ENCODE results near the gene GAB3. TPM values are rescaled to one million over a fixed set of nuclear protein-coding genes. Genes with fewer than 3 reads are reported as not detected.

The GAB3 gene
- total RNA-seq, result 5.1 TPM in 2 replicates

DNA sequence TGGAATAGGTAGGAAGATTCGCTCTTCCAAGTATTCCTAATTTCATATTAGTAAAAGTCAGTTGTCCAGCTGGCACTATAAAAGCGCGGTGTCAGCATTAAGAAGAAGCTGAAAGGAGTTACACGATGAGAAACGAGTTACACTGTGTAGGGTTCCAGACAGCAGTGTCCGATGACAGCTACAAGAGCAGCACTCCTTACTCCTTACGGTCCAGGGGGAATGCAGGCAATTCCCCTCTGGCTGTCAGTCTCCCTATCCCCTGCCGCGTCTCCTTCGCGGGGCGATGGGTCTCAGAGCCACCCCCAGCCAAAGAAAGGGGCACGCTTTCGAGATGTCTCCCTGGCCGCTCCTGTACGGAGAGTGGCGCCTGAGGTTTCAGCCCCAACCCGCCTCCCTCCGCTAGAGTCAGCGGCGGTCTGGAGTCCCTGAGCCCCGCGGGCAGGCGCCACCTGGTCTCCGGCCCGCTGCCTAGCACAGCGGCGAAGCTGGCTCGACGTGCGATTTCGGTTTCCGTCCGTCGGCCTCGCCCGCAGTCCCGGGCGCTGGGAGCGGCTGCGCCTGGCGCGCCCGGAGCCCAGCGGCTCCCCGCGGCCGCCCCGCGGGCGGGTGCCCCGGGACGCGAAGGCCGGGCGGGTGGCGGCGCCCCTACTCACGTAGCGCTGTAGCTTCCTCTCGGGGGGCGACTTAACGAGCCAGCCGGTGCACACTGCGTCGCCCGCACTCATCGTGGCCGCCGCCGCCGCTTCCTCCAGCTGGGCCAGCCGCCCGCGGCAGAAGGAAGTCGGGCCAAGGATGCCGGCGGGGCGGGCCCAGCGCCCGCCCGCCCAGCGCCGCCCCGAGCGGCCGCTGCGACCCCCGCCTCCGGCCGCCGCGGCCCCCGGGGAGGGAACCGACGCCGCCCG is at the start of gene GAB3:
TSS of gene GAB3 (minus strand) at position 777 of the 902 bp plus-strand sequence. CDS start at position 725, 52 bp downstream.
- H3K36me3 Mint-ChIP-seq (ENCODE audit: low read depth), result peaks cover 3% of the 10 kb centered on the region
- H3K4me3 Mint-ChIP-seq, result peak within 1 kb of the TSS; percentile 84
- H3K27ac Mint-ChIP-seq, result peak within 1 kb of the TSS; percentile 40
- H3K27me3 Mint-ChIP-seq (ENCODE audit: insufficient read depth), result peaks cover 3% of the 10 kb centered on the region
- intact Hi-C loops (cut with micrococcal nuclease), result loop anchor here (1.0 kb wide), 1 partner anchor 12 kb away; the partner anchor contains the start of gene DKC1
- no peaks in the 10 kb centered on the region for H3K9me3 Mint-ChIP-seq
- peak; percentile 29 for DNase-seq (ENCODE audit: low spot score)
- H3K4me1 Mint-ChIP-seq (ENCODE audit: low read depth), result peaks cover 30% of the 10 kb centered on the region

DNA sequence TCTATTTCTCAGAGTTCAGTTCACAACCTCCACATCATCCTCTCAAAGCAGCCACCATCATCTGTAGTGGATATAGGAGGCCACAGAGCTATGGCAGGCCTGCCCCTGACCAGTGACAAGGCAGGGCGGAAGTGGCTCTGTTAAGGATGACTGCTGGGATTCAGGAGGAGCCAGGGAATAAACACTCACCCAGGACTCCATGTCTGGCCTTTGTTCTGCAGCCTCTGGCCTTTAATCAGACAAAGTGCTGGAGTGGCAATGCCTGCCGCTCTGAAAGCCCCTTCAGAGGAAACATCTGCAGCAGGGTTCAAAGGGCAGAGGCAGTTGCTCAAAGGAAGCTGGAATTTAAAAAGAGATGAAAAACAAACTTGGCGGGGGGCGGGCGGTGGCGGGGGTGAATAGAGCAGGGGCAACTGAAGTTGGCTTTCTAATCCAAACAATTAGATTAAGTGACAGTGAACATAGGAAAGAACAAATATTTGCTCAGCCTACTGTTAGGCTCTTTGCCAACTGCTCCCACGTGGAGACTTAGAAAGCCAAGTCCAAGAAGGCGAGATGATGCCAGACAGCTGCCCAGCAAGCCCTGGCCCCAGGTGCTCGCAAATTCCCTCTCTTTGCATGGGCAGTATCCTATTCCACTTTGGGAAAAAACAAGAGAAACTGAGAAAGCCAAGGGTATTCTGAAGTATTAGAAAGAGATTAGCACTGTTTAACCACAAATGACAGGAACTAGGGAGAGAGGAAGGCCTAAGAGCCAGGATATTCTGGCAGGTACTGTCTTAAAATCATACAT is 48.9 kb upstream of the GAB3 start:
- DNase-seq (ENCODE audit: low spot score), result no peak
- Mint-ChIP-seq H3K4me3 (peak overlapping the region; percentile 59), H3K9me3 (no peaks in the 10 kb centered on the region), H3K4me1 (ENCODE audit: low read depth) (peaks cover 81% of the 10 kb centered on the region), H3K27me3 (ENCODE audit: insufficient read depth) (no peaks in the 10 kb centered on the region), H3K36me3 (ENCODE audit: low read depth) (peaks cover 6% of the 10 kb centered on the region), H3K27ac (peak overlapping the region; percentile 98)
- intact Hi-C loops (cut with micrococcal nuclease), result loop anchor here (2.0 to 5.0 kb wide), 3 partner anchors 37 to 228 kb away; partner anchors contain the start of genes DKC1 and FUNDC2

DNA sequence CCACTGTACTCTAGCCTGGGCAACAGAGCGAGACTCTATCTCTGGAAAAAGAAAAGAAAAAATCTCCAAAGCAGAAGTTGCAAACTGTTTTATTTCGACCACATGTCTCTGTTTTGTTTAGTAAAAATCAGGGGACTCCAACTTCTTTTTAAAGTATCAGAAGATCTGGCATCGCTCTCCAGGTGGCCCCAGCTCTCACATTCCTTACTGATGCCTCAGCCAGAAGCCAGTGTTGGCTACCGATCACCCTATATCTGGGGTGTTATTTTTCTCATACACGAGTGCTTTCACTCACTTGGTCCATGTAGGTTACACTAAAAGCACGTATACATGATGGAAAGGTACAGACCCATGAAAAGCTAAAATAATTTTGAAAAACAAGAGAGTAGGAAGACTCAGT is 46.1 kb upstream of the GAB3 start:
- Mint-ChIP-seq H3K27ac (no peak overlapping the region), H3K9me3 (no peaks in the 10 kb centered on the region), H3K4me1 (ENCODE audit: low read depth) (peaks cover 54% of the 10 kb centered on the region), H3K36me3 (ENCODE audit: low read depth) (peaks cover 6% of the 10 kb centered on the region), H3K27me3 (ENCODE audit: insufficient read depth) (no peaks in the 10 kb centered on the region), H3K4me3 (no peak overlapping the region)
- intact Hi-C loops (cut with micrococcal nuclease), result no loop called here
- no peak for DNase-seq (ENCODE audit: low spot score)

DNA sequence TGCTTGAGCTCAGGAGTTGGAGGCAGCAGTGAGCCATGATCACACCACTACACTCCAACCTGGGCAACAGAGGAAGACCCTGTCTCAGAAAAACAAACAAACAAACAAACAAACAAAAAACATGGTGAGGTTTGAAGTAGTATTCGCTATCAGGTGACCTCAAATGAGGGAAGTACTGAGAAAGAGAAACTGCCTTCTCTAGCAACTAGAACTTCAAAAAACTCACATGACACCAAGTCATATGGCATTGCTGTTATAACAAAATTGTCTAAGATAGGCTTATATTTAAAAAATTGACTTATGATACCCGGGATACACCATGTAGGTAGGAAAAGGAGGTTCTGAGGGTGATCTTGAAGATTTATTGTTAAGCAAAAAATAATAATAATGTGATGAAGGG is 44.1 kb upstream of the GAB3 start:
- peak overlapping the region; percentile 12 for H3K27ac Mint-ChIP-seq
- H3K4me3 Mint-ChIP-seq, result no peak overlapping the region
- H3K36me3 Mint-ChIP-seq (ENCODE audit: low read depth), result peaks cover 15% of the 10 kb centered on the region
- no peaks in the 10 kb centered on the region for H3K27me3 Mint-ChIP-seq (ENCODE audit: insufficient read depth)
- intact Hi-C loops (cut with micrococcal nuclease), result no loop called here
- peaks cover 41% of the 10 kb centered on the region for H3K4me1 Mint-ChIP-seq (ENCODE audit: low read depth)
- H3K9me3 Mint-ChIP-seq, result no peaks in the 10 kb centered on the region
- no peak for DNase-seq (ENCODE audit: low spot score)

GRCh38 chrX:154793084-154793795 is 42.4 kb upstream of the GAB3 start:
- Mint-ChIP-seq H3K27ac (no peak overlapping the region), H3K4me3 (no peak overlapping the region), H3K27me3 (ENCODE audit: insufficient read depth) (no peaks in the 10 kb centered on the region), H3K36me3 (ENCODE audit: low read depth) (peaks cover 20% of the 10 kb centered on the region), H3K9me3 (no peaks in the 10 kb centered on the region), H3K4me1 (ENCODE audit: low read depth) (peaks cover 26% of the 10 kb centered on the region)
- intact Hi-C loops (cut with micrococcal nuclease), result no loop called here
- no peak for DNase-seq (ENCODE audit: low spot score)

GRCh38 chrX:154791939-154792338 is 41.1 kb upstream of the GAB3 start:
- no peak for DNase-seq (ENCODE audit: low spot score)
- no peaks in the 10 kb centered on the region for H3K27me3 Mint-ChIP-seq (ENCODE audit: insufficient read depth)
- H3K4me1 Mint-ChIP-seq (ENCODE audit: low read depth), result peaks cover 13% of the 10 kb centered on the region
- H3K36me3 Mint-ChIP-seq (ENCODE audit: low read depth), result peaks cover 22% of the 10 kb centered on the region
- no peak overlapping the region for H3K4me3 Mint-ChIP-seq
- H3K27ac Mint-ChIP-seq, result no peak overlapping the region
- H3K9me3 Mint-ChIP-seq, result no peaks in the 10 kb centered on the region
- intact Hi-C loops (cut with micrococcal nuclease), result no loop called here

DNA sequence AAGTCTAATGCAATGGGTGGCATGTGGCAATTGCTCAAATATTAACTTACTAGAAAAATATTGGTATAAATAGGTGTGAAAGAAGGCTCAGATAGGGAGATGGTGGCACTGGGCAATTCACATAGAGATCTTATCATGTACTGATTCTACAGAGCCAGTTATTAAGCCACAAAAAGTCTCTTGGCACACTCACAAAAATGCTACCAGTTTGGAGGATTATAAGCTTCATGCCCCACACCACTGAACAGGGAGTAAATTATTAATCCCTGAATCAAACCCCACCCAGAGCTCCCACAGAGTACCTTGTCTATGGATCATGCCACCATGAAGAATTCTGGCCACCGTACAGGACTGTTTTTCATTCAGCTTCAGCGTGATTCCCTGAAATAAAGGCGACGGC is 40.6 kb upstream of the GAB3 start:
- Mint-ChIP-seq H3K4me3 (no peak overlapping the region), H3K36me3 (ENCODE audit: low read depth) (peaks cover 23% of the 10 kb centered on the region), H3K4me1 (ENCODE audit: low read depth) (peaks cover 8% of the 10 kb centered on the region), H3K9me3 (no peaks in the 10 kb centered on the region), H3K27ac (no peak overlapping the region), H3K27me3 (ENCODE audit: insufficient read depth) (no peaks in the 10 kb centered on the region)
- DNase-seq (ENCODE audit: low spot score), result no peak
- intact Hi-C loops (cut with micrococcal nuclease), result no loop called here

- H3K27me3 Mint-ChIP-seq (ENCODE audit: insufficient read depth), result no peaks in the 10 kb centered on the region
- H3K9me3 Mint-ChIP-seq, result no peaks in the 10 kb centered on the region
- peaks cover 28% of the 10 kb centered on the region for H3K4me1 Mint-ChIP-seq (ENCODE audit: low read depth)
- peaks cover 35% of the 10 kb centered on the region for H3K36me3 Mint-ChIP-seq (ENCODE audit: low read depth)
- no peak for DNase-seq (ENCODE audit: low spot score)
- intact Hi-C loops (cut with micrococcal nuclease), result no loop called here
- no peak overlapping the region for H3K4me3 Mint-ChIP-seq
- no peak overlapping the region for H3K27ac Mint-ChIP-seq
Measured at GRCh38 chrX:154785716-154786115, 34.8 kb upstream of the GAB3 start.

DNA sequence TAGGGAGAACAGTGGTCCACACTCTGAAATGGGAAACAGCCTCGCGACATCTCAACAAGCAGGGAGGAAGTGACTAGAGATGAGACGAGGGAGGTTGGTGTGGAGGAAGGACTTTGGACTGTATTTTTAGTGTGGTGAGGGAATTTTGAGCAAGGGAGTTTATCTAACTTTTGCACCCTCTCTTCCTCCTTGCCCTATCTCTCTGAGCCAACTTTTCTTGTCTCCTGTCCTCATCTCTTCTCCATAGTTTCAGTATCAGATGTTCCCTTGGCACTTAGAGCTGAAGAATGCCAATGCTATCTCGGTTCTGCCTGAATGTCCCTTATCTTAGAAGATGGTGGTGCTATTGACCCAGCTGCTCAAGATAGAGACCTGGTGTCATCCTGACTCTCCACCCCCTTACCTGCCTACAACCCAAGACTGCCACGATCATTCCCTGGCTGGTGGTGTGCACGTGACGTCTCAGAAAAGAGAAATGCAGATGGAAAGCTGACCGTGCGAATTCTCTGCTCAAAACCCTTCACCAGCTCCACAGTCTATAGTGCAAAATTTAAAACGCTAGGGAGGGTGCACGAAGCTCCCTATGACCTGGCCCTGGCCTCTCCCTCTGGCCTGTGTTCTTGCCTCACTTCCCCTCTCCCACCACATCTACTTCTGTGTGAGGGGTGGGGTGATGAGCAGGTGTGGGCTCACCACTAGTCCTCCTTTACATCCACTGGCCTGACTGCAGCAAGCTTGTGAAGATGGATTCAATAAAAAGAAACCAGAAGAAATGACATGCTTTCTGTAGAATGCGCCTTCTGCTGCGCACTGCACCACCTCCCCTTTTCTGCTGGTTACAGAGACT is 33.5 kb upstream of the GAB3 start:
- intact Hi-C loops (cut with micrococcal nuclease), result no loop called here
- H3K36me3 Mint-ChIP-seq (ENCODE audit: low read depth), result peaks cover 32% of the 10 kb centered on the region
- no peaks in the 10 kb centered on the region for H3K27me3 Mint-ChIP-seq (ENCODE audit: insufficient read depth)
- H3K9me3 Mint-ChIP-seq, result no peaks in the 10 kb centered on the region
- peak overlapping the region; percentile 16 for H3K4me3 Mint-ChIP-seq
- peaks cover 28% of the 10 kb centered on the region for H3K4me1 Mint-ChIP-seq (ENCODE audit: low read depth)
- peak overlapping the region; percentile 46 for H3K27ac Mint-ChIP-seq
- no peak for DNase-seq (ENCODE audit: low spot score)

GRCh38 chrX:154780968-154781367 is 30.1 kb upstream of the GAB3 start:
- Mint-ChIP-seq H3K27ac (no peak overlapping the region), H3K27me3 (ENCODE audit: insufficient read depth) (no peaks in the 10 kb centered on the region), H3K4me3 (no peak overlapping the region), H3K4me1 (ENCODE audit: low read depth) (peaks cover 33% of the 10 kb centered on the region), H3K36me3 (ENCODE audit: low read depth) (peaks cover 34% of the 10 kb centered on the region), H3K9me3 (no peaks in the 10 kb centered on the region)
- intact Hi-C loops (cut with micrococcal nuclease), result no loop called here
- no peak for DNase-seq (ENCODE audit: low spot score)

GRCh38 chrX:154779261-154779660 is 28.4 kb upstream of the GAB3 start:
- no peaks in the 10 kb centered on the region for H3K9me3 Mint-ChIP-seq
- DNase-seq (ENCODE audit: low spot score), result no peak
- H3K4me3 Mint-ChIP-seq, result no peak overlapping the region
- peaks cover 40% of the 10 kb centered on the region for H3K36me3 Mint-ChIP-seq (ENCODE audit: low read depth)
- H3K4me1 Mint-ChIP-seq (ENCODE audit: low read depth), result peaks cover 26% of the 10 kb centered on the region
- intact Hi-C loops (cut with micrococcal nuclease), result no loop called here
- H3K27me3 Mint-ChIP-seq (ENCODE audit: insufficient read depth), result no peaks in the 10 kb centered on the region
- H3K27ac Mint-ChIP-seq, result no peak overlapping the region

DNA sequence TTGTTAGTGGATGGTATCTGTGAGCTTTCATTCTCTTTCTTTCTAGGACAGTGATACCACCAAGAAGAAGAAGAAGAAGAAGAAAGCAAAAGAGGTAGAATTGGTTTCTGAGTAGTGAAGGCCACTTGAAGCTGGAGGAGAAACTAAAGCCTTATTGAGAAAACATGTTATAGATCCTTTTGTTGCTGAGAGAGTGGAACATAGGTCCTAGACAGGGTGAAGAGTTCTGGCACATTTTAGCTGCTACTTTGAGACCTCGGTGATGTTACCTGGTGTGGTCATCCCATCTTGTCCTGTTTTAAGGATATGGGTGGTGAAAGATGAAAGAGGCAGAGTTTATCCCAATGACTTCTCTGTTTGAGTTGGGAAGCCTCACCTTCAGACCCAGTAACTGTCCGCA is 25.9 kb upstream of the GAB3 start:
- Mint-ChIP-seq H3K36me3 (ENCODE audit: low read depth) (peaks cover 39% of the 10 kb centered on the region), H3K27me3 (ENCODE audit: insufficient read depth) (no peaks in the 10 kb centered on the region), H3K9me3 (no peaks in the 10 kb centered on the region), H3K27ac (peak overlapping the region; percentile 34), H3K4me1 (ENCODE audit: low read depth) (peaks cover 18% of the 10 kb centered on the region), H3K4me3 (no peak overlapping the region)
- intact Hi-C loops (cut with micrococcal nuclease), result loop anchor here (1.0 to 2.0 kb wide), 3 partner anchors 14 to 64 kb away; partner anchors contain the start of gene DKC1
- DNase-seq (ENCODE audit: low spot score), result no peak

Measured in activated T-helper 1 cell treated with anti-CD3 and anti-CD28 coated beads, Interleukin-12 subunit alpha, Interleukin-12 subunit beta, Interleukin-2, Interleukin-4 antibody, amounts not matched to agents 30 ng/mL and 10 ng/mL and 1 ng/mL, durations not matched to agents 14 hours and 24 hours and 36 hours (primary cell).